ENCODE measurements around the gene SEC22C.

SEC22C gene

DNA sequence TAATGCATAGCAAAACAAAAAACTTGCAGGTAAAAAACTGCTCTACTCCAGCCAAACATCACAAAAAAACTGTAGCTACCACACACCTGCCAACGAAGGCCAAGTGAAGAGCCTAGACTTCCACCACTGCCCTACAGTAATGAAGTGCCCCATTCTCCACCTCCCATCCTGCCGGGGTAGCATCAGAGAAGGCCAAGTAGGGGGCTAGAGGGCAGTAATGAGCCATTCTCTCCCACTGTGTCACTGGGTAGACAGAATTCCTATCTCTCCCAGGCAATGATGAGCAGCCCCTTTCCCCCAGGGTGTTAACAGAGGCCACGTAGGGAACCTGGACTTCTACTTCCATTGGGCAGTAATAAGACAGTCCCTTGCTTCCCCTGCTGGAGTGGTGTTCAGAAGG lies 9.5 kb downstream of the SEC22C start:
- Histone ChIP-seq H2AK5ac (ENCODE audit: low read length, severe bottlenecking) (no peak overlapping the region), H3K4me1 (ENCODE audit: control insufficient read depth, insufficient read depth, low read depth, low read length) (peaks cover 3% of the 10 kb centered on the region), H2BK15ac (ENCODE audit: low read depth, poor library complexity, severe bottlenecking) (no peak overlapping the region), H2BK120ac (ENCODE audit: low read depth, low read length) (no peak overlapping the region), H3K4me2 (ENCODE audit: low read length, poor library complexity, severe bottlenecking) (no peak overlapping the region), H3K14ac (ENCODE audit: low read length in 2 of 2) (no peak overlapping the region), H4K91ac (ENCODE audit: low read length) (no peak overlapping the region), H3K27me3 (ENCODE audit: control insufficient read depth in 1 of 2, insufficient read depth in 1 of 2, low read length in 2 of 2) (no peaks in the 10 kb centered on the region), H4K8ac (ENCODE audit: low read length) (no peak overlapping the region), H2AFZ (ENCODE audit: low read depth, low read length) (no peak overlapping the region), H3K27ac (ENCODE audit: low read length, poor library complexity, severe bottlenecking) (no peak overlapping the region), H2BK12ac (ENCODE audit: low read length in 2 of 2) (no peak overlapping the region), H3K23ac (ENCODE audit: low read length in 2 of 2) (no peak overlapping the region), H3K18ac (ENCODE audit: low read depth in 1 of 2, low read length in 2 of 2) (no peak overlapping the region), H3K9ac (ENCODE audit: low read length) (no peak overlapping the region), H3K4me3 (ENCODE audit: insufficient read depth in 1 of 2, low read depth in 1 of 2, low read length in 2 of 2) (no peak overlapping the region), H3K4ac (ENCODE audit: low read depth in 1 of 2, low read length in 2 of 2) (no peak overlapping the region), H3K79me1 (replicated peaks; ENCODE audit: low read length, poor library complexity, severe bottlenecking) (peaks cover 18% of the 10 kb centered on the region), H3K36me3 (ENCODE audit: control insufficient read depth in 1 of 2, insufficient read depth in 2 of 2, low read depth in 1 of 2, low read length in 2 of 2) (peaks cover 19 to 43% of the 10 kb centered on the region in 2 experiments), H3K9me3 (ENCODE audit: control insufficient read depth, low read length) (peaks cover 9% of the 10 kb centered on the region), H2BK5ac (ENCODE audit: low read depth, low read length, poor library complexity, severe bottlenecking) (no peak overlapping the region)
- WGBS = 67% methylated on average over 1 of the region's 3 CpGs
- peak; percentile 58 for DNase-seq

DNA sequence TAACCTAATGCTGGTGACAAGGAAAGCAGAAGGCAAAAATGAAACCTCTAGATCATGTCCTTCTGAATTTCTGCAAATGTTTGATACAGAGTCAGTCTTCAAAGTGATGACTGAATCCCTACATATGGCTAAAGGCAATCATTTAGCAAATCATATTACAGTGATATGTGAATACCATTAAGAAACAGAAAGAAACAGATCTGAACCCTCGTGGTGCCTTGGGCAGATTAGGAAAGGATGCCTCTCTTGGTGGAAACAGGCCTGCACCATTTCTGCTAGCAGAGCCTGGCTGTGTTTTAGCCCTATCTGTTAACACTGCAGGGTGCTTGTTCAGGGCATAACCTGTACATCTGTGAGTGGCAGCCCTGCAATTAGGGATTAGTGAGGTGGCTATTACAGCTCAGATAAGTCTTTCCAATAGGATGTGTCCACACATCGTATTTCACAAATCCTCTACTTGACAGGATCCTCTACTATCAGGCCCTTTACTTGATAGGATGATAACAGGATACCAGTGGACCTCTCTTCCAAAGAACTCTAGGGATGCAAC lies 12.1 kb downstream of the SEC22C start:
- no peak overlapping the region for H3K4ac ChIP-seq (ENCODE audit: low read depth in 1 of 2, low read length in 2 of 2)
- H2BK120ac ChIP-seq (ENCODE audit: low read depth, low read length) = no peak overlapping the region
- no peak overlapping the region for H3K4me3 ChIP-seq (ENCODE audit: insufficient read depth in 1 of 2, low read depth in 1 of 2, low read length in 2 of 2)
- 94% methylated on average over 2 of the region's 2 CpGs for WGBS
- H3K14ac ChIP-seq (ENCODE audit: low read length in 2 of 2) = no peak overlapping the region
- H2BK15ac ChIP-seq (ENCODE audit: low read depth, poor library complexity, severe bottlenecking) = no peak overlapping the region
- no peak overlapping the region for H3K4me2 ChIP-seq (ENCODE audit: low read length, poor library complexity, severe bottlenecking)
- peaks cover 31% of the 10 kb centered on the region for H3K79me1 ChIP-seq (replicated peaks; ENCODE audit: low read length, poor library complexity, severe bottlenecking)
- no peak overlapping the region for H4K8ac ChIP-seq (ENCODE audit: low read length)
- peaks cover 3% of the 10 kb centered on the region for H3K4me1 ChIP-seq (ENCODE audit: control insufficient read depth, insufficient read depth, low read depth, low read length)
- H3K23ac ChIP-seq (ENCODE audit: low read length in 2 of 2) = no peak overlapping the region
- DNase-seq = no peak
- no peak overlapping the region for H3K9ac ChIP-seq (ENCODE audit: low read length)
- H3K27ac ChIP-seq (ENCODE audit: low read length, poor library complexity, severe bottlenecking) = no peak overlapping the region
- H3K18ac ChIP-seq (ENCODE audit: low read depth in 1 of 2, low read length in 2 of 2) = no peak overlapping the region
- no peak overlapping the region for H2BK12ac ChIP-seq (ENCODE audit: low read length in 2 of 2)
- no peak overlapping the region for H2BK5ac ChIP-seq (ENCODE audit: low read depth, low read length, poor library complexity, severe bottlenecking)
- H4K91ac ChIP-seq (ENCODE audit: low read length) = no peak overlapping the region
- H3K36me3 ChIP-seq (ENCODE audit: control insufficient read depth in 1 of 2, insufficient read depth in 2 of 2, low read depth in 1 of 2, low read length in 2 of 2) = peaks cover 31 to 56% of the 10 kb centered on the region in 2 experiments
- no peak overlapping the region for H2AK5ac ChIP-seq (ENCODE audit: low read length, severe bottlenecking)
- H3K9me3 ChIP-seq (ENCODE audit: control insufficient read depth, low read length) = no peaks in the 10 kb centered on the region
- H3K27me3 ChIP-seq (ENCODE audit: control insufficient read depth in 1 of 2, insufficient read depth in 1 of 2, low read length in 2 of 2) = no peaks in the 10 kb centered on the region
- H2AFZ ChIP-seq (ENCODE audit: low read depth, low read length) = no peak overlapping the region

DNA sequence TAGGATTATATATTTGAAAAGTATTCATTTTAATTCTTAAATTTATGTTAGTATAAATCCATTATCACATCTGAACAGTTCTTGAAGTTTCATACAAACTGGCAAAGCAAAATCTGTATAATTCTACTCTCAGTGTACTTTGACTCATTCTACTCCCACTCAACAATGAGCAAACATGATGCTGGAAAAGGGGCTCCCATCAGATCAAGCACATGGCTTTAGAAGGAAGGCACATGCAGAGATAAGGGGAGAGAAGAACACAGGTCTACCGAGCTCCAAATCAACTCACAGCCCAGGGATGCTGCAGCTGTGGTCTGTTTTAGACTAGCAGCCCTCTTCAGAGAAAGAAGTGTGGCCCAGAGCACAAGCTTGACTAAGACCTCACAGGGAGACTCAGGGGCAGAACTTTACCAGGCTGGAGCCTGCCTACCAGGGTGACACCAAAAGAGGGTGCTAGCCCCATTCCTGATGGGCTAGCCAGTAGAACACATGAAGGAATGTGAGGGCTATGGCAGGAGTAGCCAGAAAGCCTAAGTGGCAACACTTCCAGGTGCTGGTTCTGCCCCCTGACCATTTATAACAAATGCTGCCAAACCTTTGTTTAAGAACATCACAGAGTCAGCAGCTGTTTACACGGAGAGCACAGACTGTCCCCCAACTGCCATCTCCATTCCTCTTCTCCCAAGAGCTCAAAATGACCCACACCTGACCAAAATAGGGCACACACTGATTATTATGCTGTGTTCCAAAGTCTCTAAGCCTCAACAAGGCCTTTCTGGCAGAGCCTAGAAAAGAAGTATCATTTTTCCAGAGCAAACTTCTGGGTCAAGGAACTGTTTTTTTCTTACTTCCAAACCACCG lies 19.5 kb downstream of the SEC22C start:
- no peak overlapping the region for H2AFZ ChIP-seq (ENCODE audit: low read depth, low read length)
- no peak overlapping the region for H2BK5ac ChIP-seq (ENCODE audit: low read depth, low read length, poor library complexity, severe bottlenecking)
- no peak overlapping the region for H4K8ac ChIP-seq (ENCODE audit: low read length)
- no peaks in the 10 kb centered on the region for H3K27me3 ChIP-seq (ENCODE audit: control insufficient read depth in 1 of 2, insufficient read depth in 1 of 2, low read length in 2 of 2)
- no peak overlapping the region for H3K4ac ChIP-seq (ENCODE audit: low read depth in 1 of 2, low read length in 2 of 2)
- H3K4me2 ChIP-seq (ENCODE audit: low read length, poor library complexity, severe bottlenecking) = no peak overlapping the region
- WGBS = 91% methylated on average over 3 of the region's 3 CpGs
- no peak overlapping the region for H3K23ac ChIP-seq (ENCODE audit: low read length in 2 of 2)
- no peak overlapping the region for H3K27ac ChIP-seq (ENCODE audit: low read length, poor library complexity, severe bottlenecking)
- no peaks in the 10 kb centered on the region for H3K9me3 ChIP-seq (ENCODE audit: control insufficient read depth, low read length)
- H3K4me1 ChIP-seq (ENCODE audit: control insufficient read depth, insufficient read depth, low read depth, low read length) = no peaks in the 10 kb centered on the region
- H3K14ac ChIP-seq (ENCODE audit: low read length in 2 of 2) = no peak overlapping the region
- H2BK12ac ChIP-seq (ENCODE audit: low read length in 2 of 2) = no peak overlapping the region
- H3K18ac ChIP-seq (ENCODE audit: low read depth in 1 of 2, low read length in 2 of 2) = no peak overlapping the region
- H3K36me3 ChIP-seq (ENCODE audit: control insufficient read depth in 1 of 2, insufficient read depth in 2 of 2, low read depth in 1 of 2, low read length in 2 of 2) = peaks cover 41 to 95% of the 10 kb centered on the region in 2 experiments
- no peak overlapping the region for H2AK5ac ChIP-seq (ENCODE audit: low read length, severe bottlenecking)
- no peak overlapping the region for H2BK120ac ChIP-seq (ENCODE audit: low read depth, low read length)
- no peak overlapping the region for H2BK15ac ChIP-seq (ENCODE audit: low read depth, poor library complexity, severe bottlenecking)
- H3K79me1 ChIP-seq (replicated peaks; ENCODE audit: low read length, poor library complexity, severe bottlenecking) = peaks cover 34% of the 10 kb centered on the region
- H3K9ac ChIP-seq (ENCODE audit: low read length) = no peak overlapping the region
- H3K4me3 ChIP-seq (ENCODE audit: insufficient read depth in 1 of 2, low read depth in 1 of 2, low read length in 2 of 2) = no peak overlapping the region
- H4K91ac ChIP-seq (ENCODE audit: low read length) = no peak overlapping the region
- no peak for DNase-seq

DNA sequence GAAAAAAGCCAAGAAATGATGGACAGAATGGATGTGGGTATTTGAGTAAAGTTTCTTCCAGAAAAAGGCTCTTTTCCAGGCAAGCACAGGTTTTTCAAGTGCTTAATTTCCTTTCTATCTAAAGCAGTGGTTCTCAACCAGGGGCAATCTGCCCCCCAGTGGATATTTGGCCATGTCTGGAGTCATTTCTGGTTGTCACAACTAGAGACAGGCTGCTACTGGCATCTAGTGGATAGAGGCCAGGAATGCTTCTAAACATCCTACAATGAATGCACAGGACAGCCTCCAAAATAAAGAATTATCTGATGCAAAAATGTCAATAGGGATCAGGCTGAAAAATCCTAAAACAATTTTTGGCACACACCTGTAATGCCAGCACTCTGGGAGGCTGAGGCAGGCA lies 23.9 kb downstream of the SEC22C start:
- no peak overlapping the region for H2BK15ac ChIP-seq (ENCODE audit: low read depth, poor library complexity, severe bottlenecking)
- H2BK5ac ChIP-seq (ENCODE audit: low read depth, low read length, poor library complexity, severe bottlenecking) = no peak overlapping the region
- H3K79me1 ChIP-seq (replicated peaks; ENCODE audit: low read length, poor library complexity, severe bottlenecking) = peaks cover 12% of the 10 kb centered on the region
- H3K14ac ChIP-seq (ENCODE audit: low read length in 2 of 2) = no peak overlapping the region
- H3K27ac ChIP-seq (ENCODE audit: low read length, poor library complexity, severe bottlenecking) = no peak overlapping the region
- H3K36me3 ChIP-seq (ENCODE audit: control insufficient read depth in 1 of 2, insufficient read depth in 2 of 2, low read depth in 1 of 2, low read length in 2 of 2) = peaks cover 36 to 94% of the 10 kb centered on the region in 2 experiments
- no peaks in the 10 kb centered on the region for H3K4me1 ChIP-seq (ENCODE audit: control insufficient read depth, insufficient read depth, low read depth, low read length)
- H4K91ac ChIP-seq (ENCODE audit: low read length) = no peak overlapping the region
- no peaks in the 10 kb centered on the region for H3K27me3 ChIP-seq (ENCODE audit: control insufficient read depth in 1 of 2, insufficient read depth in 1 of 2, low read length in 2 of 2)
- H3K9ac ChIP-seq (ENCODE audit: low read length) = no peak overlapping the region
- H3K4ac ChIP-seq (ENCODE audit: low read depth in 1 of 2, low read length in 2 of 2) = no peak overlapping the region
- H3K4me2 ChIP-seq (ENCODE audit: low read length, poor library complexity, severe bottlenecking) = no peak overlapping the region
- no peak overlapping the region for H4K8ac ChIP-seq (ENCODE audit: low read length)
- no peak overlapping the region for H3K23ac ChIP-seq (ENCODE audit: low read length in 2 of 2)
- no peak overlapping the region for H3K4me3 ChIP-seq (ENCODE audit: insufficient read depth in 1 of 2, low read depth in 1 of 2, low read length in 2 of 2)
- H3K18ac ChIP-seq (ENCODE audit: low read depth in 1 of 2, low read length in 2 of 2) = no peak overlapping the region
- no peak overlapping the region for H2BK120ac ChIP-seq (ENCODE audit: low read depth, low read length)
- H2AK5ac ChIP-seq (ENCODE audit: low read length, severe bottlenecking) = no peak overlapping the region
- no peaks in the 10 kb centered on the region for H3K9me3 ChIP-seq (ENCODE audit: control insufficient read depth, low read length)
- no peak overlapping the region for H2AFZ ChIP-seq (ENCODE audit: low read depth, low read length)
- DNase-seq = no peak
- no peak overlapping the region for H2BK12ac ChIP-seq (ENCODE audit: low read length in 2 of 2)
